ENCODE measurements around the gene LPCAT1. TPM values are rescaled to one million over a fixed set of nuclear protein-coding genes. Genes with fewer than 3 reads are reported as not detected.

The LPCAT1 gene
- total RNA-seq, 2 donors from 2014 or later, result 53.9 to 54.6 TPM

DNA sequence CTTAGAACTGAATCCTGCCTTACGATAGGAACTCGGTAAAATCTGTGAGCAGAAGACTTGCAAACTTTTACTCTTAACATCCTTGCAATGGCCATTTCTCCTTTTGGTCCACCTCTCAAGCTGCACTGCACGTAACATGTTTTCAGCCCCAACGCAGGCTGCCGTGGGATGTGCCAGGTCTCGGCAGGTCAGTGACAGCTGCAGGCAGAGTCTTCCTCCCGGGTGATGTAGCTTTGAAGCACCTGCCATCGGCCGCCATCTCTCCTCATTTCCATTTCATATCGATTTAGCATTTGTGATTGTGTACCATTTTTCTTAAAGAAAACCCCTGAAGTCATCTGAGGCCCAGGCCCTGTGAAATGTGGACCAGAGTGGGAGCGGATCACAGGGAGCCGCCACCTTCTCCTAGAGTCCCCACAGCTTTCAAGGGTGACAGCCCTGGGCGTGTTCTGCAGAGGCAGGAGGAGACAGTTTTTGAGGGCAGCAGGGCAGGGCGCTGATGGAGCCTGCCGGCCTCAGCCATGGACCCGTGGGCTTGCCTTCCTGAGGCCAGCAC is 25.8 kb upstream of the LPCAT1 start:
- TF ChIP-seq, protein P1, sequence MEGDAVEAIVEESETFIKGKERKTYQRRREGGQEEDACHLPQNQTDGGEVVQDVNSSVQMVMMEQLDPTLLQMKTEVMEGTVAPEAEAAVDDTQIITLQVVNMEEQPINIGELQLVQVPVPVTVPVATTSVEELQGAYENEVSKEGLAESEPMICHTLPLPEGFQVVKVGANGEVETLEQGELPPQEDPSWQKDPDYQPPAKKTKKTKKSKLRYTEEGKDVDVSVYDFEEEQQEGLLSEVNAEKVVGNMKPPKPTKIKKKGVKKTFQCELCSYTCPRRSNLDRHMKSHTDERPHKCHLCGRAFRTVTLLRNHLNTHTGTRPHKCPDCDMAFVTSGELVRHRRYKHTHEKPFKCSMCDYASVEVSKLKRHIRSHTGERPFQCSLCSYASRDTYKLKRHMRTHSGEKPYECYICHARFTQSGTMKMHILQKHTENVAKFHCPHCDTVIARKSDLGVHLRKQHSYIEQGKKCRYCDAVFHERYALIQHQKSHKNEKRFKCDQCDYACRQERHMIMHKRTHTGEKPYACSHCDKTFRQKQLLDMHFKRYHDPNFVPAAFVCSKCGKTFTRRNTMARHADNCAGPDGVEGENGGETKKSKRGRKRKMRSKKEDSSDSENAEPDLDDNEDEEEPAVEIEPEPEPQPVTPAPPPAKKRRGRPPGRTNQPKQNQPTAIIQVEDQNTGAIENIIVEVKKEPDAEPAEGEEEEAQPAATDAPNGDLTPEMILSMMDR (IDR thresholded peaks at IDR 0.05), result no peak
- ATAC-seq (ENCODE audit: insufficient number of reproducible peaks, low FRiP score, low read depth), result no peak

GRCh38 chr5:1548702-1549474 is 25.1 kb upstream of the LPCAT1 start:
- TF ChIP-seq, protein P1 (IDR thresholded peaks at IDR 0.05), result no peak
- DNase-seq (ENCODE audit: low spot score), result no peak
- no peaks in the 10 kb centered on the region for H3K9me3 ChIP-seq
- no peak for ATAC-seq (ENCODE audit: insufficient number of reproducible peaks, low FRiP score, low read depth)
- H3K36me3 ChIP-seq, result no peaks in the 10 kb centered on the region
- no peaks in the 10 kb centered on the region for H3K27me3 ChIP-seq (replicated peaks; ENCODE audit: insufficient read depth)
- peaks cover 4% of the 10 kb centered on the region in 2 donors for H3K4me1 ChIP-seq (ENCODE audit: control insufficient read depth in 1 of 2, low read depth in 2 of 2)
- H3K4me3 ChIP-seq, result no peak overlapping the region
- no peak overlapping the region for H3K27ac ChIP-seq

More for the DNA sequence above, 25.8 kb upstream of the LPCAT1 start:
- no peak overlapping the region for H3K4me3 ChIP-seq
- H3K4me1 ChIP-seq (ENCODE audit: control insufficient read depth in 1 of 2, low read depth in 2 of 2), result peaks cover 4% of the 10 kb centered on the region in 2 donors
- no peaks in the 10 kb centered on the region for H3K27me3 ChIP-seq (replicated peaks; ENCODE audit: insufficient read depth)
- H3K27ac ChIP-seq, result no peak overlapping the region
- no peak for DNase-seq (ENCODE audit: low spot score)
- H3K36me3 ChIP-seq, result no peaks in the 10 kb centered on the region
- H3K9me3 ChIP-seq, result no peaks in the 10 kb centered on the region

GRCh38 chr5:1547655-1548054 is 23.9 kb upstream of the LPCAT1 start:
- ATAC-seq (ENCODE audit: insufficient number of reproducible peaks, low FRiP score, low read depth) (no peak), DNase-seq (ENCODE audit: low spot score) (no peak)
- no peaks in the 10 kb centered on the region for H3K9me3 ChIP-seq
- H3K36me3 ChIP-seq, result no peaks in the 10 kb centered on the region
- no peak overlapping the region for H3K4me3 ChIP-seq
- H3K27me3 ChIP-seq (replicated peaks; ENCODE audit: insufficient read depth), result no peaks in the 10 kb centered on the region
- H3K4me1 ChIP-seq (ENCODE audit: control insufficient read depth in 1 of 2, low read depth in 2 of 2), result peaks cover 4 to 8% of the 10 kb centered on the region in 2 donors
- no peak overlapping the region for H3K27ac ChIP-seq
- TF ChIP-seq, protein P1 (IDR thresholded peaks at IDR 0.05), result no peak

DNA sequence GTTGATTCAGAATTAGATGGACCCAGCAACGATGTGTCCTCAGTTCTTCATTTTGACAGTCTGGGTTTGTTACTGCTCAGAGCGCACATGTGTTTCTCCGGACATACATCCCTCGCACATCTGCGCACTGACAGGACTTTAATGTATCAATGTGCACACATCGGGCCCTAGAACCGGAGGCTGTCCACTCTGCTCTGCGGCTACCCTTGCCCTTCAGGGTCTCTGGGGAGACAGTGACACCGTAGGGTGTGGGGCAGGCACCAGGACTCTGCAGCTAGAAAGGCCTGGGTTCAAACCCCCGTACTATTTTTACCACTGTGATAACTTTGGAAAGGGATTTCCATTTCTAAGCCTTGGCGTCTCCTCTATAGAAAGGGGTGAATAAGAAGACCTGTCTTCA is 23.5 kb upstream of the LPCAT1 start:
- ATAC-seq (ENCODE audit: insufficient number of reproducible peaks, low FRiP score, low read depth) (no peak), DNase-seq (ENCODE audit: low spot score) (no peak)

GRCh38 chr5:1546556-1546955 is 22.8 kb upstream of the LPCAT1 start:
- ATAC-seq (ENCODE audit: insufficient number of reproducible peaks, low FRiP score, low read depth) (no peak), DNase-seq (ENCODE audit: low spot score) (no peak)
- H3K4me1 ChIP-seq (ENCODE audit: control insufficient read depth in 1 of 2, low read depth in 2 of 2), result peaks cover 4 to 11% of the 10 kb centered on the region in 2 donors
- no peaks in the 10 kb centered on the region for H3K36me3 ChIP-seq
- TF ChIP-seq, protein P1 (IDR thresholded peaks at IDR 0.05), result no peak
- no peaks in the 10 kb centered on the region for H3K9me3 ChIP-seq
- no peak overlapping the region for H3K4me3 ChIP-seq
- no peaks in the 10 kb centered on the region for H3K27me3 ChIP-seq (replicated peaks; ENCODE audit: insufficient read depth)
- H3K27ac ChIP-seq, result no peak overlapping the region

More for the DNA sequence above, 23.5 kb upstream of the LPCAT1 start:
- Histone ChIP-seq H3K36me3 (no peaks in the 10 kb centered on the region), H3K27ac (no peak overlapping the region), H3K4me1 (ENCODE audit: control insufficient read depth in 1 of 2, low read depth in 2 of 2) (peaks cover 4 to 9% of the 10 kb centered on the region in 2 donors), H3K4me3 (no peak overlapping the region), H3K9me3 (no peaks in the 10 kb centered on the region), H3K27me3 (replicated peaks; ENCODE audit: insufficient read depth) (no peaks in the 10 kb centered on the region)
- TF ChIP-seq, protein P1 (IDR thresholded peaks at IDR 0.05), result no peak

Measured in thoracic aorta (tissue), 2 donors.